ENCODE data around the gene CLDN18.

DNA sequence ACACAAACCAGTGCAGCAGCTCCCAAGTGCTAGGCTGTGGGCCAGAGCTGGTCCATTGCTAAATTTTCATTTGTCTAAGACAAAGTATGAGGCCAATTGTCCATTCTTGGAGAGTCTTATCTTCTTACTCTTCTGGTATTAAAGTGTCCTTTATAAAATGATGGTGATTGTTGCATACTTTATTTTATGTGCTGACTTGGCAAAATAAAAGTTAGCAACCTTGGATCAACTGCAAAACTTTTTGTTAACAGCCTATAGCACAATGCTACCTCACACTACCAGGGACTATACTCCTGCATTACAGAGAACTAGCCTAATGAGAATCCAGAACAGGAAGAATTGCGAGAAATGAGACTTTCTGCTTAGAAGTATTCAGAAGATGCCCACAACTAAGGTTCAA lies 44.1 kb downstream of the CLDN18 start:
- no peak for TF ChIP-seq TAF1 (IDR thresholded peaks at IDR 0.05; ENCODE audit: low read depth)
- TF ChIP-seq, protein P1, sequence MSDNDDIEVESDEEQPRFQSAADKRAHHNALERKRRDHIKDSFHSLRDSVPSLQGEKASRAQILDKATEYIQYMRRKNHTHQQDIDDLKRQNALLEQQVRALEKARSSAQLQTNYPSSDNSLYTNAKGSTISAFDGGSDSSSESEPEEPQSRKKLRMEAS (IDR thresholded peaks at IDR 0.05) = no peak
